IMR-90 (cell line): ENCODE results near the gene PLAAT2. TPM values are rescaled to one million over a fixed set of nuclear protein-coding genes. Genes with fewer than 3 reads are reported as not detected.

Source experiments
- ATAC-seq: fragments of 200-7000 bp; cut with Tn5 transposase; 2 replicates; pipeline ENCODE4 v1.9.1; 2020; ENCODE audit warnings: low read depth, mild to moderate bottlenecking, moderate library complexity
- BruUV-seq: library from RNA; stranded (reverse); fragments of 400-500 nt; replicated peaks from 2 replicates; lab custom pipeline; 2021; lab: Mats Ljungman, UMichigan
- CTCF ChIA-PET: fragments of 300-600 bp; formaldehyde crosslinking; extraction: SDS; loops from one replicate; lab custom pipeline; 2021; ENCODE audit warnings: antibody characterized with exemption; lab: Yijun Ruan, JAX
- POLR2A ChIA-PET: fragments of 300-600 bp; sonication (Branson Sonifier 250); formaldehyde crosslinking; loops from one replicate; lab custom pipeline; 2022; ENCODE audit warnings: antibody characterized with exemption; ENCODE audit not compliant: unreplicated experiment; lab: Charles Lee
- DNase-seq: peaks from one replicate; pipeline ENCODE4 v3.0.0; 2013
- H2AFZ ChIP-seq: replicated peaks from 2 replicates; pipeline ENCODE3; 2013; ENCODE audit warnings: low read length, mild to moderate bottlenecking; ENCODE audit not compliant: poor library complexity
- H2AK5ac ChIP-seq: 2 replicates; pipeline ENCODE4 v1.6.1; 2013; ENCODE audit warnings: low read depth, low read length, inconsistent platforms
- H2AK9ac ChIP-seq: replicated peaks from 2 replicates; pipeline ENCODE3; 2013; ENCODE audit warnings: mild to moderate bottlenecking, low read depth, low read length, moderate library complexity; ENCODE audit not compliant: poor library complexity
- H2BK120ac ChIP-seq: 2 replicates; pipeline ENCODE4 v1.6.1; 2013; ENCODE audit warnings: low read depth, low read length, inconsistent platforms
- H2BK15ac ChIP-seq: 3 replicates; pipeline ENCODE4 v1.6.1; 2013; ENCODE audit warnings: low read depth, low read length, inconsistent platforms
- H2BK20ac ChIP-seq: 2 replicates; pipeline ENCODE4 v1.6.1; 2013; ENCODE audit warnings: low read depth, mild to moderate bottlenecking, inconsistent platforms, low read length, moderate library complexity
- H2BK5ac ChIP-seq: 2 replicates; pipeline ENCODE4 v1.6.1; 2013; ENCODE audit warnings: mild to moderate bottlenecking, low read depth, low read length, inconsistent platforms; ENCODE audit not compliant: poor library complexity, severe bottlenecking
- H3K14ac ChIP-seq: replicated peaks from 2 replicates; pipeline ENCODE4 v1.6.1; 2013; ENCODE audit warnings: low read depth, low read length, inconsistent platforms
- H3K18ac ChIP-seq: 2 replicates; pipeline ENCODE4 v1.6.1; 2013; ENCODE audit warnings: low read depth, low read length, control low read depth
- H3K23ac ChIP-seq: 2 replicates; pipeline ENCODE4 v1.6.1; 2013; ENCODE audit warnings: low read depth, low read length, inconsistent platforms
- H3K27ac ChIP-seq: 2 replicates; pipeline ENCODE4 v1.5.1; 2013; ENCODE audit warnings: mild to moderate bottlenecking, control low read depth, low read length; ENCODE audit not compliant: insufficient read depth
- H3K27me3 ChIP-seq: 2 replicates; pipeline ENCODE4 v1.6.1; 2013; ENCODE audit warnings: low read length; ENCODE audit not compliant: control insufficient read depth, insufficient read depth
- H3K36me3 ChIP-seq: 2 replicates; pipeline ENCODE4 v1.6.1; 2013; ENCODE audit warnings: low read length, mixed read lengths; ENCODE audit not compliant: control insufficient read depth, insufficient read depth
- H3K4ac ChIP-seq: 2 replicates; pipeline ENCODE4 v1.6.1; 2013; ENCODE audit warnings: low read depth, low read length, inconsistent platforms
- H3K4me1 ChIP-seq: 2 replicates; pipeline ENCODE4 v1.6.1; 2013; ENCODE audit warnings: low read length, mixed read lengths; ENCODE audit not compliant: control insufficient read depth, insufficient read depth
- H3K4me2 ChIP-seq: 2 replicates; pipeline ENCODE4 v1.6.1; 2013; ENCODE audit warnings: low read depth, mild to moderate bottlenecking, control low read depth, low read length, moderate library complexity
- H3K4me3 ChIP-seq: 2 replicates; pipeline ENCODE4 v1.5.1; 2013; ENCODE audit warnings: low read depth, mild to moderate bottlenecking, control low read depth, low read length, moderate library complexity; ENCODE audit not compliant: insufficient read depth
- H3K56ac ChIP-seq: 2 replicates; pipeline ENCODE4 v1.6.1; 2013; ENCODE audit warnings: low read length, inconsistent platforms; ENCODE audit not compliant: insufficient read depth; ENCODE audit errors: extremely low read depth
- H3K79me1 ChIP-seq, 2 experiments: 2 replicates each; pipeline ENCODE4 v1.6.1; 2013; ENCODE audit warnings: low read length in 2 of 2, inconsistent platforms in 1 of 2, low read depth in 1 of 2
- H3K9ac ChIP-seq: 2 replicates; pipeline ENCODE4 v1.6.1; 2013; ENCODE audit warnings: low read depth, low read length, control low read depth
- H3K9me1 ChIP-seq: 2 replicates; pipeline ENCODE4 v1.6.1; 2013; ENCODE audit warnings: low read length, inconsistent platforms; ENCODE audit not compliant: insufficient read depth
- H3K9me3 ChIP-seq: 2 replicates; pipeline ENCODE4 v1.6.1; 2013; ENCODE audit warnings: low read length; ENCODE audit not compliant: control insufficient read depth, insufficient read depth
- H4K20me1 ChIP-seq: 2 replicates; pipeline ENCODE4 v1.6.1; 2013; ENCODE audit warnings: low read length, inconsistent platforms; ENCODE audit not compliant: insufficient read depth
- H4K5ac ChIP-seq: 2 replicates; pipeline ENCODE4 v1.6.1; 2013; ENCODE audit warnings: mild to moderate bottlenecking, low read depth, low read length, control low read depth
- H4K8ac ChIP-seq, 2 experiments: 2 replicates each; pipeline ENCODE4 v1.6.1; 2013; ENCODE audit warnings: low read depth in 2 of 2, low read length in 2 of 2, control low read depth in 1 of 2, inconsistent platforms in 1 of 2
- H4K91ac ChIP-seq: 2 replicates; pipeline ENCODE4 v1.6.1; 2013; ENCODE audit warnings: low read depth, low read length, inconsistent platforms; ENCODE audit not compliant: insufficient read depth
- CEBPB ChIP-seq: IDR thresholded peaks from 2 replicates; pipeline ENCODE4 v1.6.1; 2012; ENCODE audit warnings: low read depth, low read length, improper control_type of control experiment
- CHD1 ChIP-seq: IDR thresholded peaks from 2 replicates; pipeline ENCODE4 v1.6.1; 2012; ENCODE audit warnings: low read depth, low read length, improper control_type of control experiment
- CTCF ChIP-seq: conservative IDR thresholded peaks from 2 replicates; pipeline ENCODE4 v1.5.1; 2012; ENCODE audit warnings: mild to moderate bottlenecking, low read depth, low read length, improper control_type of control experiment
- MAFK ChIP-seq: IDR thresholded peaks from 2 replicates; pipeline ENCODE4 v1.6.1; 2012; ENCODE audit warnings: low read depth, low read length, improper control_type of control experiment
- MXI1 ChIP-seq: IDR thresholded peaks from 2 replicates; pipeline ENCODE4 v1.6.1; 2012; ENCODE audit warnings: low read depth, mild to moderate bottlenecking, low read length, moderate library complexity, borderline replicate concordance
- NFE2L2 ChIP-seq: fragments of 150-350 bp; IDR thresholded peaks from 2 replicates; pipeline ENCODE4 v1.6.1; 2016; ENCODE audit warnings: low read depth, mild to moderate bottlenecking, low read length
- POLR2A ChIP-seq: IDR thresholded peaks from 2 replicates; pipeline ENCODE4 v1.6.1; 2012; ENCODE audit warnings: mild to moderate bottlenecking, low read depth, low read length
- RAD21 ChIP-seq: IDR thresholded peaks from 2 replicates; pipeline ENCODE4 v1.6.1; 2012; ENCODE audit warnings: low read length, improper control_type of control experiment
- SMC3 ChIP-seq: fragments of 150-350 bp; IDR thresholded peaks from 2 replicates; pipeline ENCODE4 v1.6.1; 2016; ENCODE audit warnings: low read depth, mild to moderate bottlenecking, antibody characterized with exemption, low read length, moderate library complexity
- USF2 ChIP-seq: fragments of 150-350 bp; IDR thresholded peaks from 2 replicates; pipeline ENCODE4 v1.6.1; 2017; ENCODE audit warnings: mild to moderate bottlenecking, antibody characterized with exemption, low read length, low read depth
- WGBS, 2 experiments: methylation state at CpG; one replicate each; pipeline versions ENCODE4 v1.1.5 to v1.1.7; 2013; ENCODE audit warnings: missing lambda C conversion rate in 2 of 2; ENCODE audit not compliant: insufficient read length in 1 of 2; ENCODE audit errors: extremely low coverage in 2 of 2; 5-methylcytosine and 5-hydroxymethylcytosine counted together
- dilution Hi-C: fragments of 300-500 bp; cut with HindIII; formaldehyde crosslinking; loops from one replicate; pipeline ENCODE4 v1.14.3; 2018; ENCODE audit warnings: low sequenced_read_pairs; ENCODE audit not compliant: unreplicated experiment
- in situ Hi-C: fragments of 300-500 bp; cut with MboI; formaldehyde crosslinking; loops from 3 replicates; pipeline ENCODE4 v1.14.3; 2019; ENCODE audit warnings: low sequenced_read_pairs, inconsistent platforms, mixed read lengths
- intact Hi-C: fragments of 100-400 bp; cut with micrococcal nuclease; formaldehyde crosslinking; loops from 2 replicates; pipeline ENCODE4 v1.10.0; 2022
- polyA plus RNA-seq, 3 experiments: library from polyadenylated mRNA; depleted of rRNA; stranded (reverse); fragments of >200 nt; gene quantifications; 2 replicates each; pipeline ENCODE4 v1.2.3, GENCODE V29; 2012; ENCODE audit warnings: low replicate concordance in 1 of 3
- total RNA-seq: library from RNA; depleted of rRNA; stranded (reverse); fragments of >200 nt; gene quantifications from 2 replicates; pipeline ENCODE4 v1.2.3, GENCODE V29; 2012

The PLAAT2 gene
- total and polyA plus RNA-seq, 2 of the 4 experiments (the other 2 are of a cell fraction): not detected

GRCh38 chr11:63551091-63551888 lies 11.9 kb downstream of the PLAAT2 start:
- no peak overlapping the region for H2AK9ac ChIP-seq
- H3K4ac ChIP-seq: no peak overlapping the region
- no peaks in the 10 kb centered on the region for H4K20me1 ChIP-seq
- ChIA-PET CTCF (no interaction called here), POLR2A (no interaction called here)
- no peak overlapping the region for H3K23ac ChIP-seq
- no peak overlapping the region for H3K9ac ChIP-seq
- H3K9me1 ChIP-seq: no peaks in the 10 kb centered on the region
- H3K4me2 ChIP-seq: no peak overlapping the region
- no peak overlapping the region for H3K4me3 ChIP-seq
- H2BK20ac ChIP-seq: no peak overlapping the region
- no peak overlapping the region for H2BK5ac ChIP-seq
- H3K36me3 ChIP-seq: no peaks in the 10 kb centered on the region
- no peak overlapping the region for H2AFZ ChIP-seq
- H2BK120ac ChIP-seq: no peak overlapping the region
- H3K27ac ChIP-seq: no peak overlapping the region
- no peak for DNase-seq
- no peak overlapping the region for H3K56ac ChIP-seq
- H3K9me3 ChIP-seq: no peaks in the 10 kb centered on the region
- H4K91ac ChIP-seq: no peak overlapping the region
- no peaks in the 10 kb centered on the region for H3K79me1 ChIP-seq
- no TSS peak for BruUV-seq
- no peak for ATAC-seq
- TF ChIP-seq USF2: no peak
- TF ChIP-seq MXI1: no peak
- no peak for TF ChIP-seq SMC3
- TF ChIP-seq CEBPB: no peak
- TF ChIP-seq CHD1: no peak
- no peak for TF ChIP-seq MAFK
- no peak for TF ChIP-seq RAD21
- TF ChIP-seq NFE2L2: no peak
- TF ChIP-seq POLR2A: no peak
- TF ChIP-seq CTCF: no peak
- no peak overlapping the region for H2BK15ac ChIP-seq
- H3K14ac ChIP-seq: no peak overlapping the region
- intact Hi-C loops (no loop called here), dilution Hi-C loops (no loop called here), in situ Hi-C loops (no loop called here)
- 82% methylated on average over 11 of the region's 27 CpGs; no CpG with 5 or more reads in 1 of the 2 experiments for WGBS, 2 experiments
- peaks cover 17% of the 10 kb centered on the region for H3K27me3 ChIP-seq
- no peak overlapping the region for H4K8ac ChIP-seq
- H3K4me1 ChIP-seq: no peaks in the 10 kb centered on the region
- H3K18ac ChIP-seq: no peak overlapping the region
- no peak overlapping the region for H4K5ac ChIP-seq
- no peak overlapping the region for H2AK5ac ChIP-seq
